Activated CD8-positive, alpha-beta T cell treated with anti-CD3 and anti-CD28 coated beads for 36 hours (primary cell): ENCODE data around the gene RGSL1. TPM values are rescaled to one million over a fixed set of nuclear protein-coding genes. Genes with fewer than 3 reads are reported as not detected.

Experiments used
- ATAC-seq: fragments of 200-7000 bp; cut with Tn5 transposase; one replicate; pipeline ENCODE4 v1.10.0; 2021; ENCODE audit warnings: mild to moderate bottlenecking, moderate library complexity
- CTCF ChIA-PET: fragments of 350-600 bp; sonication (Branson Sonifier 250); formaldehyde crosslinking; loops from one replicate; lab custom pipeline; 2021; ENCODE audit warnings: antibody characterized with exemption; lab: Charles Lee
- POLR2A ChIA-PET: fragments of 350-600 bp; sonication (Branson Sonifier 250); formaldehyde crosslinking; loops from one replicate; lab custom pipeline; 2021; ENCODE audit warnings: antibody characterized with exemption; lab: Charles Lee
- DNase-seq: peaks from one replicate; pipeline ENCODE4 v3.0.0-alpha.2; 2020
- H3K27ac Mint-ChIP-seq: one replicate; pipeline ENCODE4 v1.8.0; 2021; ENCODE audit warnings: mild to moderate bottlenecking, mixed read lengths
- H3K27me3 Mint-ChIP-seq: one replicate; pipeline ENCODE4 v1.8.0; 2021; ENCODE audit warnings: mixed read lengths
- H3K36me3 Mint-ChIP-seq: one replicate; pipeline ENCODE4 v1.8.0; 2021; ENCODE audit warnings: low read depth, mixed read lengths
- H3K4me1 Mint-ChIP-seq: one replicate; pipeline ENCODE4 v1.8.0; 2021; ENCODE audit warnings: low read depth, mixed read lengths
- H3K4me3 Mint-ChIP-seq: one replicate; pipeline ENCODE4 v1.8.0; 2021; ENCODE audit warnings: mild to moderate bottlenecking, moderate library complexity, mixed read lengths
- H3K9me3 Mint-ChIP-seq: one replicate; pipeline ENCODE4 v1.8.0; 2021; ENCODE audit warnings: mixed read lengths
- intact Hi-C: fragments of 100-400 bp; cut with micrococcal nuclease; formaldehyde crosslinking; loops from one replicate; pipeline ENCODE4 v1.10.0; 2022
- total RNA-seq, 2 experiments: library from RNA; stranded (reverse); gene quantifications; one replicate each; pipeline ENCODE4 v1.2.3, GENCODE V29; 2021
- TF ChIP-seq, protein P1 (sequence below): fragments of 200-600 bp; IDR thresholded peaks from one replicate; pipeline ENCODE4 v1.8.0; 2022; ENCODE audit warnings: antibody characterized with exemption, mild to moderate bottlenecking

RGSL1 gene
- total RNA-seq, 2 experiments from 2014 or later, result not detected

DNA sequence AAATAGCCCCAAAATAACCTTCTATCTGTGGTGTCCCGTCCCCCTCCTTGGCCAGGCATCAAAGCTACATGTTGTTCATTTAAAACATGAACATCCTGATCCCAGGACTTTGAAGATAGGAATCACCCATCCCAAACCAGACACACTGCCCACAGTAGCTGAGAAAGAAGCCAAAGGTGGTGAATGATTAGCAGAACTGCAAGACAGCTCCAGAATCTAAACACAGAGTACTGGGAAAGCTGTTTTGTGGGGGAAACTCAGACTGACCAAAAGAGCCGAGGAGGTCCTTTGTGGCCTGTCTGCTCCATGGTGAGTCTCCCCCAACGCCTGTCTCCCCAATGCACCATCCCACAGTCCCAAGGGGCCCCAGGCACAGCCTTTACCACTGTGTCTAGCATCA, 42.2 kb upstream of the RGSL1 start:
- ATAC-seq (no peak), DNase-seq (no peak)
- intact Hi-C loops, result no loop called here
- peaks cover 8% of the 10 kb centered on the region for H3K27me3 Mint-ChIP-seq
- CTCF ChIA-PET, result interaction anchor here (4.5 kb wide), 1 partner anchor 10 kb away, joined by 30 read pairs; no protein-coding TSS in a partner anchor
- H3K36me3 Mint-ChIP-seq, result no peaks in the 10 kb centered on the region
- H3K4me3 Mint-ChIP-seq, result no peak overlapping the region
- H3K27ac Mint-ChIP-seq, result no peak overlapping the region
- no peaks in the 10 kb centered on the region for H3K4me1 Mint-ChIP-seq
- POLR2A ChIA-PET, result no interaction called here
- H3K9me3 Mint-ChIP-seq, result no peaks in the 10 kb centered on the region
- TF ChIP-seq, protein P1, sequence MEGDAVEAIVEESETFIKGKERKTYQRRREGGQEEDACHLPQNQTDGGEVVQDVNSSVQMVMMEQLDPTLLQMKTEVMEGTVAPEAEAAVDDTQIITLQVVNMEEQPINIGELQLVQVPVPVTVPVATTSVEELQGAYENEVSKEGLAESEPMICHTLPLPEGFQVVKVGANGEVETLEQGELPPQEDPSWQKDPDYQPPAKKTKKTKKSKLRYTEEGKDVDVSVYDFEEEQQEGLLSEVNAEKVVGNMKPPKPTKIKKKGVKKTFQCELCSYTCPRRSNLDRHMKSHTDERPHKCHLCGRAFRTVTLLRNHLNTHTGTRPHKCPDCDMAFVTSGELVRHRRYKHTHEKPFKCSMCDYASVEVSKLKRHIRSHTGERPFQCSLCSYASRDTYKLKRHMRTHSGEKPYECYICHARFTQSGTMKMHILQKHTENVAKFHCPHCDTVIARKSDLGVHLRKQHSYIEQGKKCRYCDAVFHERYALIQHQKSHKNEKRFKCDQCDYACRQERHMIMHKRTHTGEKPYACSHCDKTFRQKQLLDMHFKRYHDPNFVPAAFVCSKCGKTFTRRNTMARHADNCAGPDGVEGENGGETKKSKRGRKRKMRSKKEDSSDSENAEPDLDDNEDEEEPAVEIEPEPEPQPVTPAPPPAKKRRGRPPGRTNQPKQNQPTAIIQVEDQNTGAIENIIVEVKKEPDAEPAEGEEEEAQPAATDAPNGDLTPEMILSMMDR, result no peak

DNA sequence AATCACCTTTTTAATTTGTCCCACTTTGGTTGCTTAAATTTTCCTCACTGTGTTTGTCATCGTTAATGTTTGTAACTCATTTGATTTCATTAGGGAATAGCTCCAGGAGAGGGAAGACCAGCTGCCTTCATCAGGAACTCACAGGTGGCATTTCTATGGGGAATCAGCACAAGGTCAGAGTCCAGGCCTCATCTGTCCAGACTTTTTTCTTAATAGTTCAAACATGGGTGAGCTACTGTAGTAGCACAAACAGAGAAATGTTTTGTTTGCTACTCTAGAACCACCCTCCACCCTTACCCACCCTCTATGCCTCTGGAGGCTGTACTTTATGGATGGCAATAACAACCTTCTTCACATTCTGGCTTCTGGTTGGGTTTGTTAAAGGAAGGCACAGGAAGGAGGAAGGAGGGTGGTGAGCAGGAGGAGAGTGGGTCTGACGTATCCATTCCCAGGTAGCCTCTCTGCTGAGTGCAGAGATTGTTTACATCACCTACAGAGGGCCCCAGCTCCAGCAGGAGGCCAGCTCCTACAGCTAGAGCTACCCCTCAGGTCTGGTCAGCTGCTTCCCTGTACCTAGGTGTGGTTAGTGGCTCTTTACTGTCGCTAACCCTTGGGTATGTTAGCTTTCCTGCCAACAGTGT, 41.4 kb upstream of the RGSL1 start:
- DNase-seq (no peak), ATAC-seq (no peak)
- H3K4me1 Mint-ChIP-seq, result no peaks in the 10 kb centered on the region
- intact Hi-C loops, result no loop called here
- H3K9me3 Mint-ChIP-seq, result no peaks in the 10 kb centered on the region
- no peak overlapping the region for H3K27ac Mint-ChIP-seq
- no peak overlapping the region for H3K4me3 Mint-ChIP-seq
- ChIA-PET CTCF (interaction anchor here (1.1 to 4.5 kb wide), 2 partner anchors 11 to 265 kb away, joined by 5 to 30 read pairs; no protein-coding TSS in a partner anchor), POLR2A (no interaction called here)
- H3K36me3 Mint-ChIP-seq, result no peaks in the 10 kb centered on the region
- TF ChIP-seq, protein P1, result no peak
- peaks cover 8% of the 10 kb centered on the region for H3K27me3 Mint-ChIP-seq

GRCh38 chr1:182410138-182410537, 39.8 kb upstream of the RGSL1 start:
- CTCF ChIA-PET, result interaction anchor here (1.1 kb wide), 1 partner anchor 267 kb away, joined by 4 read pairs; no protein-coding TSS in a partner anchor
- Mint-ChIP-seq H3K27me3 (peaks cover 8% of the 10 kb centered on the region), H3K36me3 (no peaks in the 10 kb centered on the region), H3K4me1 (no peaks in the 10 kb centered on the region), H3K27ac (no peak overlapping the region), H3K4me3 (no peak overlapping the region), H3K9me3 (no peaks in the 10 kb centered on the region)
- intact Hi-C loops, result no loop called here
- DNase-seq (no peak), ATAC-seq (no peak)
- POLR2A ChIA-PET, result no interaction called here
- TF ChIP-seq, protein P1, result no peak

DNA sequence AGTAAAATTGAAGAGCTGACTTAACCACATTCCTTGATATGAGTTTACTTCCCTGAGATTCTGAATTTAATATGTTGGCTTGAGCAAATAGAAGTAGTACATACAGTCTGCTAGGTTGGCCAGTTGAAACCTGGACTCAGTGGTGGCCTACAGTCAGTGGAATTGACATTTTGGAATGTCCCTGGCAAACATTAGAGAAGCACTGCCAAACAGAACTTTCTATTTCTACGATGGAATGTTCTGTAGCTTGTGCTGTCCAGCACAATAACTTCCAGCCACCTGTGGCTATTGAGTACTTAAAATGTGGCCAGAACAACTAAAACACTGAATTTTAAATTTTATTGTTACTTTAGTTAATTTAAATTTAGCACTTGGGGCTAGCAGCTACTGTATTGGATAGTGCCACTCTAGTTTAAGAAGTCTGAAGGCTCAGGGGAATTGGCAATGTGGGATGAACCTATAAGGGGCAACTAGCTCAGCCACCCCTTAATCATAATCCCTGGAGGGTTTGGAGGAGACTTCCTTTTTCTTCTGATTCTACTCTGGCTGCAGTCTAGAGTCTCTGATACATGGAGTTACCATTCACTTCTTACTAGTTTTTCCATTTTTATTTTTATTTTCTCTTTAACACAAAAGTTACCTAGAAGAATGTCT, 39.2 kb upstream of the RGSL1 start:
- DNase-seq (no peak), ATAC-seq (no peak)
- ChIA-PET POLR2A (no interaction called here), CTCF (interaction anchor here (0.6 to 1.1 kb wide), 3 partner anchors 268 to 330 kb away, joined by 3 to 4 read pairs (median 3); no protein-coding TSS in a partner anchor)
- Mint-ChIP-seq H3K27me3 (peaks cover 12% of the 10 kb centered on the region), H3K9me3 (no peaks in the 10 kb centered on the region), H3K4me1 (no peaks in the 10 kb centered on the region), H3K27ac (no peak overlapping the region), H3K36me3 (no peaks in the 10 kb centered on the region), H3K4me3 (no peak overlapping the region)
- intact Hi-C loops, result no loop called here
- TF ChIP-seq, protein P1, result no peak

- CTCF ChIA-PET, result no interaction called here
- intact Hi-C loops, result no loop called here
Measured at GRCh38 chr1:182413486-182413885, 36.5 kb upstream of the RGSL1 start.

More at GRCh38 chr1:182413486-182413885, 36.5 kb upstream of the RGSL1 start:
- Mint-ChIP-seq H3K27ac (no peak overlapping the region), H3K27me3 (peaks cover 12% of the 10 kb centered on the region), H3K4me1 (no peaks in the 10 kb centered on the region), H3K36me3 (no peaks in the 10 kb centered on the region), H3K4me3 (no peak overlapping the region), H3K9me3 (no peaks in the 10 kb centered on the region)
- POLR2A ChIA-PET, result no interaction called here
- DNase-seq, result no peak
- TF ChIP-seq, protein P1, result no peak
- no peak for ATAC-seq
